H1 (cell line): Measurements from ENCODE around the gene TGFB1. TPM values are rescaled to one million over a fixed set of nuclear protein-coding genes. Genes with fewer than 3 reads are reported as not detected.

Source experiments
- BACH1 ChIP-seq: IDR thresholded peaks from 2 replicates; pipeline ENCODE4 v1.6.1; 2012; ENCODE audit warnings: low read length, improper control_type of control experiment
- BCL11A ChIP-seq, 2 experiments: IDR thresholded peaks; one replicate each; pipeline ENCODE4 v1.6.1; 2011; ENCODE audit warnings: low read depth in 2 of 2, low read length in 2 of 2, mild to moderate bottlenecking in 2 of 2
- CEBPB ChIP-seq: IDR thresholded peaks from 2 replicates; pipeline ENCODE4 v1.6.1; 2012; ENCODE audit warnings: low read depth, low read length
- EP300 ChIP-seq, 2 experiments: IDR thresholded peaks; 1 replicate in 1 of 2; 2 replicates in 1 of 2; pipeline ENCODE4 v1.6.1; 2011 to 2012; ENCODE audit warnings: low read depth in 2 of 2, low read length in 2 of 2, mild to moderate bottlenecking in 2 of 2, borderline replicate concordance in 1 of 2, inconsistent platforms in 1 of 2, moderate library complexity in 1 of 2
- GTF2F1 ChIP-seq: IDR thresholded peaks from 2 replicates; pipeline ENCODE4 v1.6.1; 2012; ENCODE audit warnings: low read depth, low read length, improper control_type of control experiment, borderline replicate concordance
- HDAC2 ChIP-seq, 2 experiments: fragments of 300-600 bp in 1 of 2; sonication (generic) in 1 of 2; IDR thresholded peaks; 2 replicates each; pipeline ENCODE4 v1.6.1; 2011 to 2012; ENCODE audit warnings: low read depth in 2 of 2, low read length in 2 of 2, mild to moderate bottlenecking in 2 of 2, moderate library complexity in 2 of 2, borderline replicate concordance in 1 of 2, inconsistent platforms in 1 of 2
- NANOG ChIP-seq: IDR thresholded peaks from 2 replicates; pipeline ENCODE4 v1.6.1; 2011; ENCODE audit warnings: low read length, low read depth, mild to moderate bottlenecking, inconsistent platforms; ENCODE audit not compliant: insufficient read depth, poor library complexity, severe bottlenecking
- PHF8 ChIP-seq: fragments of 200-600 bp; sonication (generic); conservative IDR thresholded peaks from 2 replicates; pipeline ENCODE4 v1.7.1; 2012; ENCODE audit warnings: low read depth, mild to moderate bottlenecking, inconsistent platforms, low read length, moderate library complexity
- POLR2AphosphoS5 ChIP-seq: IDR thresholded peaks from 2 replicates; pipeline ENCODE4 v1.6.1; 2011; ENCODE audit warnings: low read depth, low read length
- RNF2 ChIP-seq: fragments of 200-900, 300-1000 bp; sonication (generic); IDR thresholded peaks from 2 replicates; pipeline ENCODE4 v1.7.1; 2016; ENCODE audit warnings: borderline replicate concordance, low read depth, mild to moderate bottlenecking, antibody characterized with exemption, low read length; ENCODE audit not compliant: poor library complexity, severe bottlenecking; ENCODE audit errors: missing control alignments
- RXRA ChIP-seq: IDR thresholded peaks from 2 replicates; pipeline ENCODE4 v1.6.1; 2011; ENCODE audit warnings: low read depth, mild to moderate bottlenecking, low read length, moderate library complexity; ENCODE audit not compliant: insufficient read depth
- SP1 ChIP-seq: IDR thresholded peaks from 2 replicates; pipeline ENCODE4 v1.6.1; 2011; ENCODE audit warnings: low read depth, low read length
- SRF ChIP-seq: IDR thresholded peaks from 2 replicates; pipeline ENCODE4 v1.6.1; 2011; ENCODE audit warnings: mild to moderate bottlenecking, low read depth, low read length, moderate library complexity
- TAF1 ChIP-seq: IDR thresholded peaks from 2 replicates; pipeline ENCODE4 v1.6.1; 2011; ENCODE audit warnings: mild to moderate bottlenecking, low read depth, low read length
- polyA plus RNA-seq, 7 experiments: library from polyadenylated mRNA; depleted of rRNA in 3 of 7; stranded (reverse) in 5 of 7; unstranded in 2 of 7; fragments of >200 nt in 5 of 7; fragments of 200-250 nt in 2 of 7; gene quantifications; 1 replicate in 5 of 7; 2 replicates in 1 of 7; 4 replicates in 1 of 7; pipeline versions ENCODE4 v1.2.1 to v1.2.3, GENCODE V29; 2011 to 2013; ENCODE audit warnings: missing spikeins in 2 of 7, mixed read lengths in 2 of 7
- total RNA-seq: library from RNA; stranded (reverse); fragmentation: NEBNext Ultra II Directional; extraction: Animal tissue kit (Norgen Biotek cat#: 25700); gene quantifications from 2 replicates; pipeline ENCODE4 v1.2.1, GENCODE V29; 2021
- TF ChIP-seq, protein P1 (sequence below), 3 experiments: IDR thresholded peaks; 1 replicate in 2 of 3; 2 replicates in 1 of 3; pipeline versions ENCODE4 v1.5.1 to v1.6.1; 2011; ENCODE audit warnings: low read length in 3 of 3, mild to moderate bottlenecking in 3 of 3, inconsistent platforms in 2 of 3, low read depth in 1 of 3, moderate library complexity in 1 of 3; ENCODE audit not compliant: insufficient read depth in 1 of 3; ENCODE audit errors: control extremely low read depth in 1 of 3
- TF ChIP-seq, protein P2 (sequence below): IDR thresholded peaks from 2 replicates; pipeline ENCODE4 v1.6.1; 2012; ENCODE audit warnings: low read length, inconsistent platforms
- TF ChIP-seq, protein P3 (sequence below): IDR thresholded peaks from 2 replicates; pipeline ENCODE4 v1.6.1; 2012; ENCODE audit warnings: inconsistent platforms

TGFB1 gene
- total and polyA plus RNA-seq, 2 of the 8 experiments (the other 6 are each of a cell fraction or from before 2014, with no cell fraction given), result 1.7 to 10.6 TPM

DNA sequence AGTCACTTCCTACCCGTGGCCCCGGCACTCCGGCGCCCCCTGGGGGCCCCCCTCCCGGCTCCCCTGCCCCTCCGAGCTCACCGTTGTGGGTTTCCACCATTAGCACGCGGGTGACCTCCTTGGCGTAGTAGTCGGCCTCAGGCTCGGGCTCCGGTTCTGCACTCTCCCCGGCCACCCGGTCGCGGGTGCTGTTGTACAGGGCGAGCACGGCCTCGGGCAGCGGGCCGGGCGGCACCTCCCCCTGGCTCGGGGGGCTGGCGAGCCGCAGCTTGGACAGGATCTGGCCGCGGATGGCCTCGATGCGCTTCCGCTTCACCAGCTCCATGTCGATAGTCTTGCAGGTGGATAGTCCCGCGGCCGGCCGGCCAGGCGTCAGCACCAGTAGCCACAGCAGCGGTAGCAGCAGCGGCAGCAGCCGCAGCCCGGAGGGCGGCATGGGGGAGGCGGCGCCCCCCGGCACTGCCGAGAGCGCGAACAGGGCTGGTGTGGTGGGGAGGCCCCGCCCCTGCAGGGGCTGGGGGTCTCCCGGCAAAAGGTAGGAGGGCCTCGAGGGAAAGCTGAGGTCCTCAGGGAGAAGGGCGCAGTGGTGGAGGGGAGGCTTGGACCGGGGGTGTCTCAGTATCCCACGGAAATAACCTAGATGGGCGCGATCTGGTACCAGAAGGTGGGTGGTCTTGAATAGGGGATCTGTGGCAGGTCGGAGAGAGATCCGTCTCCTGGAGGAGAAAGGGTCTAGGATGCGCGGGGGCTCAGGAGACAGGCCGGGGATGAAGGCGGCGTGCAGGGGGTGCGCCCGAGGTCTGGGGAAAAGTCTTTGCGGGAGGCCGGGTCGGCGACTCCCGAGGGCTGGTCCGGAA, 885 bp downstream of the TGFB1 start (continued):
- TF ChIP-seq, protein P1, sequence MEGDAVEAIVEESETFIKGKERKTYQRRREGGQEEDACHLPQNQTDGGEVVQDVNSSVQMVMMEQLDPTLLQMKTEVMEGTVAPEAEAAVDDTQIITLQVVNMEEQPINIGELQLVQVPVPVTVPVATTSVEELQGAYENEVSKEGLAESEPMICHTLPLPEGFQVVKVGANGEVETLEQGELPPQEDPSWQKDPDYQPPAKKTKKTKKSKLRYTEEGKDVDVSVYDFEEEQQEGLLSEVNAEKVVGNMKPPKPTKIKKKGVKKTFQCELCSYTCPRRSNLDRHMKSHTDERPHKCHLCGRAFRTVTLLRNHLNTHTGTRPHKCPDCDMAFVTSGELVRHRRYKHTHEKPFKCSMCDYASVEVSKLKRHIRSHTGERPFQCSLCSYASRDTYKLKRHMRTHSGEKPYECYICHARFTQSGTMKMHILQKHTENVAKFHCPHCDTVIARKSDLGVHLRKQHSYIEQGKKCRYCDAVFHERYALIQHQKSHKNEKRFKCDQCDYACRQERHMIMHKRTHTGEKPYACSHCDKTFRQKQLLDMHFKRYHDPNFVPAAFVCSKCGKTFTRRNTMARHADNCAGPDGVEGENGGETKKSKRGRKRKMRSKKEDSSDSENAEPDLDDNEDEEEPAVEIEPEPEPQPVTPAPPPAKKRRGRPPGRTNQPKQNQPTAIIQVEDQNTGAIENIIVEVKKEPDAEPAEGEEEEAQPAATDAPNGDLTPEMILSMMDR (IDR thresholded peaks at IDR 0.05; ENCODE audit: control extremely low read depth in 1 of 3, insufficient read depth in 1 of 3, low read depth in 1 of 3, low read length in 3 of 3), result peak; percentile 29 to 52 (median 31)
- no peak for TF ChIP-seq SRF
- TF ChIP-seq POLR2AphosphoS5, result no peak
- TF ChIP-seq TAF1, result no peak
- TF ChIP-seq EP300 (IDR thresholded peaks at IDR 0.05; ENCODE audit: borderline replicate concordance in 1 of 2, low read depth in 2 of 2, low read length in 2 of 2), result no peak
- no peak for TF ChIP-seq BCL11A (IDR thresholded peaks at IDR 0.05; ENCODE audit: low read depth in 2 of 2, low read length in 2 of 2)
- TF ChIP-seq HDAC2 (IDR thresholded peaks at IDR 0.05; ENCODE audit: borderline replicate concordance in 1 of 2, low read depth in 2 of 2, low read length in 2 of 2), result peak in 1 of 2 experiments; percentile 56; a peak in 1 of 4 replicates
- 0 out of 2 replicates have a peak, but pooled peaks have one; percentile 37 for TF ChIP-seq PHF8
- no peak for TF ChIP-seq CEBPB
- TF ChIP-seq, protein P2, sequence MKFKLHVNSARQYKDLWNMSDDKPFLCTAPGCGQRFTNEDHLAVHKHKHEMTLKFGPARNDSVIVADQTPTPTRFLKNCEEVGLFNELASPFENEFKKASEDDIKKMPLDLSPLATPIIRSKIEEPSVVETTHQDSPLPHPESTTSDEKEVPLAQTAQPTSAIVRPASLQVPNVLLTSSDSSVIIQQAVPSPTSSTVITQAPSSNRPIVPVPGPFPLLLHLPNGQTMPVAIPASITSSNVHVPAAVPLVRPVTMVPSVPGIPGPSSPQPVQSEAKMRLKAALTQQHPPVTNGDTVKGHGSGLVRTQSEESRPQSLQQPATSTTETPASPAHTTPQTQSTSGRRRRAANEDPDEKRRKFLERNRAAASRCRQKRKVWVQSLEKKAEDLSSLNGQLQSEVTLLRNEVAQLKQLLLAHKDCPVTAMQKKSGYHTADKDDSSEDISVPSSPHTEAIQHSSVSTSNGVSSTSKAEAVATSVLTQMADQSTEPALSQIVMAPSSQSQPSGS, result no peak
- TF ChIP-seq RXRA, result no peak
- TF ChIP-seq NANOG, result no peak
- TF ChIP-seq GTF2F1, result no peak
- TF ChIP-seq, protein P3, sequence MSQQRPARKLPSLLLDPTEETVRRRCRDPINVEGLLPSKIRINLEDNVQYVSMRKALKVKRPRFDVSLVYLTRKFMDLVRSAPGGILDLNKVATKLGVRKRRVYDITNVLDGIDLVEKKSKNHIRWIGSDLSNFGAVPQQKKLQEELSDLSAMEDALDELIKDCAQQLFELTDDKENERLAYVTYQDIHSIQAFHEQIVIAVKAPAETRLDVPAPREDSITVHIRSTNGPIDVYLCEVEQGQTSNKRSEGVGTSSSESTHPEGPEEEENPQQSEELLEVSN, result no peak
- no peak for TF ChIP-seq SP1
- peak; percentile 38 for TF ChIP-seq RNF2
- TF ChIP-seq BACH1, result no peak
